Myocyte (in vitro differentiated cells): Measurements from ENCODE around the gene NECAB2. TPM values are rescaled to one million over a fixed set of nuclear protein-coding genes. Genes with fewer than 3 reads are reported as not detected.
"Not testable (repeated sequence)": the region's sequence is repeated elsewhere in the genome, so short reads cannot be mapped to it uniquely, and the experiment has no call there.

Experiments
- DNase-seq: peaks from one replicate; pipeline ENCODE4 v3.0.0-alpha.2; 2012; ENCODE audit warnings: low read depth
- total RNA-seq: library from RNA; depleted of rRNA; stranded (reverse); fragments of >200 nt; gene quantifications from 2 replicates; pipeline ENCODE4 v1.2.3, GENCODE V29; 2014

The NECAB2 gene
- total RNA-seq, 1 donor from 2014 or later: not detected

- no peak for DNase-seq
Observed at GRCh38 chr16:83935858-83936255, 32.2 kb upstream of the NECAB2 start.

- DNase-seq: no peak
Observed at GRCh38 chr16:83936581-83937165, 31.4 kb upstream of the NECAB2 start.

- DNase-seq: no peak
Observed at GRCh38 chr16:83937267-83937666, 30.8 kb upstream of the NECAB2 start.

- DNase-seq: no peak
Observed at GRCh38 chr16:83937922-83938885, 29.8 kb upstream of the NECAB2 start.

GRCh38 chr16:83939266-83939855 is 28.7 kb upstream of the NECAB2 start:
- no peak for DNase-seq

GRCh38 chr16:83940119-83940518 is 27.9 kb upstream of the NECAB2 start:
- no peak for DNase-seq

GRCh38 chr16:83940630-83941378 is 27.2 kb upstream of the NECAB2 start:
- no peak for DNase-seq

- DNase-seq: not testable (repeated sequence)
Observed at GRCh38 chr16:83941546-83941945, 26.5 kb upstream of the NECAB2 start.

GRCh38 chr16:83942074-83942473 is 26.0 kb upstream of the NECAB2 start:
- no peak for DNase-seq

GRCh38 chr16:83942815-83943515 is 25.1 kb upstream of the NECAB2 start:
- DNase-seq: no peak

GRCh38 chr16:83943516-83944050 is 24.5 kb upstream of the NECAB2 start:
- DNase-seq: no peak

GRCh38 chr16:83945587-83945986 is 22.5 kb upstream of the NECAB2 start:
- no peak for DNase-seq

GRCh38 chr16:83946154-83946780 is 21.8 kb upstream of the NECAB2 start:
- DNase-seq: no peak

- no peak for DNase-seq
Observed at GRCh38 chr16:83946781-83947566, 21.1 kb upstream of the NECAB2 start.

GRCh38 chr16:83947642-83948234 is 20.3 kb upstream of the NECAB2 start:
- DNase-seq: no peak

- no peak for DNase-seq
Observed at GRCh38 chr16:83948914-83949723, 18.9 kb upstream of the NECAB2 start.

GRCh38 chr16:83949724-83950001 is 18.4 kb upstream of the NECAB2 start:
- no peak for DNase-seq

- not testable (repeated sequence) for DNase-seq
Observed at GRCh38 chr16:83950862-83951399, 17.1 kb upstream of the NECAB2 start.
